ENCODE data around the gene SPATA1. TPM values are rescaled to one million over a fixed set of nuclear protein-coding genes. Genes with fewer than 3 reads are reported as not detected.

The SPATA1 gene
- total RNA-seq, 1 donor from 2014 or later, result 2.5 TPM

DNA sequence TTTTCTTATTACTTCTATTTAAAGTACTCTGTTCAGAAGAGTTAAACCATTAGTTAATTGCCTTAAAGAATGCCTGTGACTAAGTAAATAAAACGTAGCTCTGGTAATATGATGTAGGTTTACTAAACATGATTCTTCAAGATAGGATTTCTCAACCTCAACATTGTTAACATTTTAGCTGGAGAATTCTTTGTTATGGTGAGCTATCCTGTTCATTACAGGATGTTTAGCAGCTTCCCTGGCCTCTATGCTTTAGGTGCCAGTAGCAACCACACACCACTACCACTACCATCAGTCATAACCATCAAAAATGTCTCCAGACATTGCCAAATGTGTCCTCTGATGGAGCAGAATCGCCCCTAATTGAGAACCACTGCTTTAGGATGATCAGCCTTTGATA lies 16.4 kb upstream of the SPATA1 start:
- H3K36me3 ChIP-seq, result peaks cover 6% of the 10 kb centered on the region
- TF ChIP-seq EZH2 (IDR thresholded peaks at IDR 0.05), result no peak
- TF ChIP-seq, protein P1, sequence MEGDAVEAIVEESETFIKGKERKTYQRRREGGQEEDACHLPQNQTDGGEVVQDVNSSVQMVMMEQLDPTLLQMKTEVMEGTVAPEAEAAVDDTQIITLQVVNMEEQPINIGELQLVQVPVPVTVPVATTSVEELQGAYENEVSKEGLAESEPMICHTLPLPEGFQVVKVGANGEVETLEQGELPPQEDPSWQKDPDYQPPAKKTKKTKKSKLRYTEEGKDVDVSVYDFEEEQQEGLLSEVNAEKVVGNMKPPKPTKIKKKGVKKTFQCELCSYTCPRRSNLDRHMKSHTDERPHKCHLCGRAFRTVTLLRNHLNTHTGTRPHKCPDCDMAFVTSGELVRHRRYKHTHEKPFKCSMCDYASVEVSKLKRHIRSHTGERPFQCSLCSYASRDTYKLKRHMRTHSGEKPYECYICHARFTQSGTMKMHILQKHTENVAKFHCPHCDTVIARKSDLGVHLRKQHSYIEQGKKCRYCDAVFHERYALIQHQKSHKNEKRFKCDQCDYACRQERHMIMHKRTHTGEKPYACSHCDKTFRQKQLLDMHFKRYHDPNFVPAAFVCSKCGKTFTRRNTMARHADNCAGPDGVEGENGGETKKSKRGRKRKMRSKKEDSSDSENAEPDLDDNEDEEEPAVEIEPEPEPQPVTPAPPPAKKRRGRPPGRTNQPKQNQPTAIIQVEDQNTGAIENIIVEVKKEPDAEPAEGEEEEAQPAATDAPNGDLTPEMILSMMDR (IDR thresholded peaks at IDR 0.05), result no peak
- no peak for TF ChIP-seq EZH2phosphoT487 (IDR thresholded peaks at IDR 0.05)
- H3K79me2 ChIP-seq (ENCODE audit: low read depth), result peaks cover 28% of the 10 kb centered on the region
- Mint-ChIP-seq H3K36me3 (peaks cover 18% of the 10 kb centered on the region), H3K4me1 (no peaks in the 10 kb centered on the region), H3K4me3 (no peak overlapping the region), H3K9me3 (no peaks in the 10 kb centered on the region), H3K27ac (no peak overlapping the region), H3K27me3 (ENCODE audit: insufficient read depth, low read depth) (no peaks in the 10 kb centered on the region)
- no peak overlapping the region for H3K27ac ChIP-seq
- H3K9ac ChIP-seq, result no peak overlapping the region
- no peaks in the 10 kb centered on the region for H3F3A ChIP-seq (ENCODE audit: low read depth)
- no peak overlapping the region for H3K4me2 ChIP-seq
- no peaks in the 10 kb centered on the region for H3K4me1 ChIP-seq
- DNase-seq (ENCODE audit: low spot score), result no peak
- H3K27me3 ChIP-seq, result no peaks in the 10 kb centered on the region
- H4K20me1 ChIP-seq (ENCODE audit: low read depth), result no peaks in the 10 kb centered on the region
- no peak overlapping the region for H2AFZ ChIP-seq (replicated peaks)
- H3K9me3 ChIP-seq (ENCODE audit: low read depth), result no peaks in the 10 kb centered on the region
- H3K4me3 ChIP-seq, result no peak overlapping the region

- Mint-ChIP-seq H3K36me3 (peaks cover 23% of the 10 kb centered on the region), H3K4me3 (no peak overlapping the region), H3K4me1 (no peaks in the 10 kb centered on the region), H3K27me3 (ENCODE audit: insufficient read depth, low read depth) (no peaks in the 10 kb centered on the region), H3K9me3 (no peaks in the 10 kb centered on the region), H3K27ac (no peak overlapping the region)
- no peaks in the 10 kb centered on the region for H3K4me1 ChIP-seq
- H3K4me2 ChIP-seq, result no peak overlapping the region
- H3K9ac ChIP-seq, result no peak overlapping the region
- H3K4me3 ChIP-seq, result no peak overlapping the region
- H3K27ac ChIP-seq, result no peak overlapping the region
- H3F3A ChIP-seq (ENCODE audit: low read depth), result peaks cover 6% of the 10 kb centered on the region
- H3K9me3 ChIP-seq (ENCODE audit: low read depth), result no peaks in the 10 kb centered on the region
- no peak overlapping the region for H2AFZ ChIP-seq (replicated peaks)
- H3K36me3 ChIP-seq, result peaks cover 25% of the 10 kb centered on the region
- no peak for DNase-seq (ENCODE audit: low spot score)
- peaks cover 10% of the 10 kb centered on the region for H3K79me2 ChIP-seq (ENCODE audit: low read depth)
- TF ChIP-seq EZH2 (IDR thresholded peaks at IDR 0.05) (no peak), EZH2phosphoT487 (IDR thresholded peaks at IDR 0.05) (no peak)
- TF ChIP-seq, protein P1 (IDR thresholded peaks at IDR 0.05), result no peak
- no peaks in the 10 kb centered on the region for H3K27me3 ChIP-seq
- no peaks in the 10 kb centered on the region for H4K20me1 ChIP-seq (ENCODE audit: low read depth)
Observed at GRCh38 chr1:84492726-84493125, 13.5 kb upstream of the SPATA1 start.

- Histone ChIP-seq H3K27me3 (no peaks in the 10 kb centered on the region), H2AFZ (replicated peaks) (no peak overlapping the region), H3K4me1 (no peaks in the 10 kb centered on the region), H3K79me2 (ENCODE audit: low read depth) (no peaks in the 10 kb centered on the region), H3K36me3 (peaks cover 27% of the 10 kb centered on the region), H3K9ac (no peak overlapping the region), H3K4me3 (no peak overlapping the region), H3K4me2 (no peak overlapping the region), H3K27ac (no peak overlapping the region), H4K20me1 (ENCODE audit: low read depth) (no peaks in the 10 kb centered on the region), H3F3A (ENCODE audit: low read depth) (peaks cover 6% of the 10 kb centered on the region), H3K9me3 (ENCODE audit: low read depth) (no peaks in the 10 kb centered on the region)
- no peaks in the 10 kb centered on the region for H3K4me1 Mint-ChIP-seq
- H3K27ac Mint-ChIP-seq, result no peak overlapping the region
- no peak for DNase-seq (ENCODE audit: low spot score)
- no peak for TF ChIP-seq EZH2phosphoT487 (IDR thresholded peaks at IDR 0.05)
- TF ChIP-seq EZH2 (IDR thresholded peaks at IDR 0.05), result no peak
- TF ChIP-seq, protein P1 (IDR thresholded peaks at IDR 0.05), result no peak
- no peaks in the 10 kb centered on the region for H3K9me3 Mint-ChIP-seq
- no peak overlapping the region for H3K4me3 Mint-ChIP-seq
- H3K36me3 Mint-ChIP-seq, result peaks cover 25% of the 10 kb centered on the region
- no peaks in the 10 kb centered on the region for H3K27me3 Mint-ChIP-seq (ENCODE audit: insufficient read depth, low read depth)
Observed at GRCh38 chr1:84493747-84494146, 12.4 kb upstream of the SPATA1 start.

Data from neural progenitor cell (in vitro differentiated cells).